DMS53 treated with DMSO at 0.1 percent for 48 hours (cell line): ENCODE measurements around the gene RALB.
A peak's percentile ranks its signal among the peaks of the same experiment; 100 is the strongest.

Experiments used
- DNase-seq: peaks from one replicate; lab custom pipeline; 2025; ENCODE audit not compliant: unreplicated experiment; lab: John Stamatoyannopoulos, UW

The RALB gene

GRCh38 chr2:120262150-120262549, 9.5 kb downstream of the RALB start:
- no peak for DNase-seq

- no peak for DNase-seq
These were observed 10.2 kb downstream of the RALB start for GRCh38 chr2:120262761-120263428.

- DNase-seq, result no peak
These were observed 12.4 kb downstream of the RALB start for GRCh38 chr2:120265006-120265405.

- DNase-seq, result no peak
These were observed 14.7 kb downstream of the RALB start for GRCh38 chr2:120267348-120267747.

GRCh38 chr2:120269076-120269744, 16.6 kb downstream of the RALB start:
- no peak for DNase-seq

GRCh38 chr2:120269816-120270215, 17.2 kb downstream of the RALB start:
- DNase-seq, result no peak

- no peak for DNase-seq
These were observed 19.2 kb downstream of the RALB start for GRCh38 chr2:120271711-120272379.

GRCh38 chr2:120272763-120273481, 20.3 kb downstream of the RALB start:
- no peak for DNase-seq

- DNase-seq, result peak; percentile 55
These were observed 23.2 kb downstream of the RALB start for GRCh38 chr2:120275617-120276400.

GRCh38 chr2:120277505-120278205, 25.0 kb downstream of the RALB start:
- DNase-seq, result no peak

- DNase-seq, result no peak
These were observed 26.2 kb downstream of the RALB start for GRCh38 chr2:120278901-120279300.

GRCh38 chr2:120279708-120280107, 27.1 kb downstream of the RALB start:
- DNase-seq, result no peak

- no peak for DNase-seq
These were observed 31.0 kb downstream of the RALB start for GRCh38 chr2:120283649-120284048.

- DNase-seq, result no peak
These were observed 32.4 kb downstream of the RALB start for GRCh38 chr2:120285056-120285455.

- no peak for DNase-seq
These were observed 34.7 kb downstream of the RALB start for GRCh38 chr2:120287183-120288015.

- no peak for DNase-seq
These were observed 35.3 kb downstream of the RALB start for GRCh38 chr2:120288016-120288373.

GRCh38 chr2:120289221-120289906, 36.7 kb downstream of the RALB start:
- no peak for DNase-seq

- no peak for DNase-seq
These were observed 38.1 kb downstream of the RALB start for GRCh38 chr2:120290737-120291136.
